HG02610 (cell line): Measurements from ENCODE around the gene TOM1L1.

Source experiments
- ATAC-seq: cut with Tn5 transposase; IDR thresholded peaks from one replicate; pipeline ENCODE4 v1.9.1; 2021; ENCODE audit warnings: mild to moderate bottlenecking, moderate library complexity; ENCODE audit not compliant: unreplicated experiment

TOM1L1 gene

DNA sequence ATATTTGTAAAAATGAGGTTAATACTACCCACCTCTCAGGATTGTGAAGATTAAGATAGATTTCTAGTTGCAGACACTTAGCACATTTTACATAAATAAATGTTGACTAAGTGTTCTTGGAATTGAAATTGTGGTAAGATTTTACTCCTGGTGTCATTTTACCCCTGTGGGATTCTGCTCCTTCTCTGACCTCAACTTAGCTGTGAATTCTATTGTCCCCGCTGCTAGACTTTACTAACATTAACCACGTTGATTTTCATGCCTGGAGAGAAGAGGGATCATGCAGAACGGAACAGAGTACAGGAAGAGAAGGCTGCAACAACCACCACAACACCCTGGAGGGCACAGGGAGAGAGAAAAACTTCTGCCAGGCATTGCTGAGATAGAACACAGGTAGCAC is 2.1 kb upstream of the TOM1L1 start:
- no peak for ATAC-seq

DNA sequence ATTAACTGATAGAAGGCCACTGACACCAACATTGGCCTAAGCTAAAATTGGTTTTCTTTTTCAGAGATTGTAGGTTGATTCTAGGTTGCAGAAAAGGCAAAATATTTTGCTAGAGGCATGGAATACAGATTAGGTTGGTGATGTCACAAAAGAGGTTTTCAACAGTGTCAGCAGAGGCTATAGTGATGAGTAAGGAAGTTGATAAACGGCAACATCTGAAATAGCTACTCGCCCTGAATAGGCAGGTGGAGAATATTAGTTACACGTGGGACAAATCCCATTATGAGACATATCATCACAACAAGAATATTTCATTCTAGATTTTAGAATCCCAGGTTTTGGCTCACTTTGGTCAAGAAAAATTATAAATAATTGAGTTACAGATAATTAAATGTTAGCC is 1.5 kb upstream of the TOM1L1 start:
- ATAC-seq = no peak

DNA sequence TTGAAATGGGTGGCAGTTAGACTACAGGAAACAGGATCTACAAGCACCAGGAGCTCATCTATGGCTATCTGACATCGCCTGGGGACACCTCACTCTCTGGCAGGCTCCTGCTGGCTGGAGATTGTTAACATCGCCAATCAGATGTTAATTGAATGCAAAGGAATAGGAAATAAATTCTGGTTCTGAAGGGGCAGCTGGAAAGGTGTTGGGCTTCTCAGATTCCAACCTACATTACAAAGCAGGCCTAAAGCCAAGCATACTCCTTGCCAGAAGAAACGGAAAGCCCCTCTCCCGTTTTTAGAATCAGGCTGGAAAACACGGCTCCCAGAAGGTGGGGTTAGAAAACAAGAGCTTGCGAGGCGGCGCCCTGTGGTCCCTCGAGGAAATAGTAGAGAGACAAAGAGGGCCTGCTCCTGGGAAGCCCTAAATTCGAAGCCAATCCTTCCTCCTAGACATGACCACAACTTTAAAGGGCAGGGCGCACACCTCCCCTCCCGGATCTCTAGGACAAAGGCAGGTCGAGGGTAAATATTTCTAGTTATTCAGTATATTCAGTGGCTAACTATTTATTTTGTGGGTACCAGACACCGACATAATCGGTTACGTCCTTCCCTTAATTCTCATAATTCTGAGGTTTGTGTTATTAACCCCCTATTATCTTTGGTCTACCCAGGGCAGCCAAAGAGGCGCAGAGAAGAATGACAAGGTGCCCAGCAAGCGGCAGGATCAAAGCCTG is 763 bp upstream of the TOM1L1 start:
- ATAC-seq = no peak

DNA sequence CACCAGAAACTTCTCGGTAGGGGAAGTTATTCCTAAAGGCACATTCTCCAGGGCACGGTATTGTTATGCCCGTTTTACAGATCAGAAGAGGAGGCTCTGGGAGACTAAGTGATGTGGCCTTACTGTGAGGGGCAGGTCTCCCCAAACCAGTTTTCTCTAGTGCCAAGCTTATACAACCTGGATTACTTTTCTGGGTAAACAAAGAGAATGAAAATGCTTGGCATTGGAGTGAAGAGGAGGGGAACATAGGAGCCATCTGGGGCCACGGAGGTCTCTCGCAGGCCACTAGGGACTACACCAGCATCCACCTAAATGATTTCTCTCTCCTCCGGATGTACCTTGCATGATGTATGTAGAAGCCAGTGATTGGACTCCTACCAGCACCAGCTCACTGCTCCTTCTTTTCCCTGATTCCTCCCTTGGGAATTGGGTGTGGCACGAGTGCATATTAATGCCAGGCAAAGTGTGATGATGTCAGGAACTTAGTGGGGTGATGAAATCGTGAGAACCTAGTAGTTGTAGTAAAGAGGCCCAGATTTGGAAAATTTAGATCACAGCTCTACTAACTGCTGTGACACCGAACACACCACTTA is 674 bp downstream of the TOM1L1 start:
- no peak for ATAC-seq

DNA sequence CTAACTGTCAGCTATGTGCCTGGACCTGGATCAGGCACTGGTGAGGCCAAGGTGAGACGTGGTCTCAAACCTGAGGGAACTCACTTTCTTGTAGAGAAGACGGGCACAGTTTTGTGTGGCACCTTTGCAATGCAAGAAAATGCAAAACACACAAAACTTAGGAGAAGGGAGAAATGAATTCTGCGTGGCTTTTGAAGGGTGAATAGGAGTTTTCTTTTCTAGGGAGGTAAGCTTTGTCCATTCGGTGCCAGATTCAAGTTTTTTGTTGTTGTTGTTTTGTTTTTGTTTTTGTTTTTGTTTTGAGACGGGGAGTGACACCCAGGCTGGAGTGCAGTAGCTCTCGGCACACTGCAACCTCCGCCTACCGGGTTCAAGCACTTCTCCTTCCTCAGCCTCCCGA is 1.4 kb downstream of the TOM1L1 start:
- ATAC-seq = no peak

DNA sequence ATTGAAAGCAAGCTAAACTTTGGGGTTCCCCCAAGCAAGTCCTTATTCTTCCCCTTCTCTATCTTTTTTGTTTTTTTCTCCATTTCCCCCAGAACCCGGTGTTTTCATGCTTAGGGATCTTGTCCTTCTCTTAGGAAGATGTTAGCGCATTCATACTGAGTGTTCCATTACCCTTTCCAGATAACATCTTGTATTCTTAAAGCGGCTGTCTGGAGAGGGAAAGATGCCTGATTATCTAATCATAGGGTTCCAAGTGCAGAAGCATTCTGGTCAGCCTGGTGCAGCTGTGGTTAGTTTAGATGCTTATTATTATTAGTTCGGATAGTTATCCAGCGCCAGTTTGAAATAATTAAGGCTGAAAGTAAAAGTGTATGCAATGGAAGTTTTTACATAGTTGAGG is 2.0 kb downstream of the TOM1L1 start:
- no peak for ATAC-seq

DNA sequence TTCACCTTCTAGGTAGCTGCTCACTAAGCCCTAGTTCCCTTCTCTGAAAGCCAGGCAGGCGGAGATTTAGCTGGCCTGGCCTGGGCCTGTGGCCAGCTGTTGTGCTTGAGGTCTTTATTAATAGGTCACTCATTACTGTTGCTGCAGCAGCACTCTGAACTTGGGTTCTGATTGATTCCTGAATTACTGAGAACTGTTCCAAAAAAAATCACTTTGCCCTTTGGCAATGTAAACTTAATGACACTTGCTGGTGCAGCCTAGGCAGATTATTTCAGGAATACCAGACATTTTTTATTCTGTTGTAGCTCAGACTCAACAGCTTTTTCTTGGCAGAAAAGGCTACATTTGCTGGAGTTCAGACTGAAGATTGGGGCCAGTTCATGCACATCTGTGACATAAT is 2.7 kb downstream of the TOM1L1 start:
- ATAC-seq = no peak

DNA sequence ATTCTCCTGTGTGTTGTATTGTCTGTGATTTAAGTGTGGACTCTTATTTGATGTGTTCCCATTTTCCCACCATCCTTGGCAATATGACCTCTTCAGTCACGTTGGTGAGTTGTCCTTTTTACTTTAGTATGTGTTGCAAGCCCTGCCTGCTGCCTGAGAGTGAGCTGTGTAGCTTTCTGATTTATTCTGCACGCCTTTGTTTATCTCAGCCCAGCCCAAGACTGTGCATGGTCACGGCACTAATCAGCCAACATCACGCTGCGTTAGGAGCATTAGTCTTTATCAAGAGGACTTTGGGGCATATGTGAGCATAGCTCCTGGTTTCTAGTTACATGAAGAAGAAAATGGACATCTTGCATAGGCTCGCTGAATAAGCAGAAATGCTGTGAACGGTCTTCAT is 6.0 kb downstream of the TOM1L1 start:
- no peak for ATAC-seq

DNA sequence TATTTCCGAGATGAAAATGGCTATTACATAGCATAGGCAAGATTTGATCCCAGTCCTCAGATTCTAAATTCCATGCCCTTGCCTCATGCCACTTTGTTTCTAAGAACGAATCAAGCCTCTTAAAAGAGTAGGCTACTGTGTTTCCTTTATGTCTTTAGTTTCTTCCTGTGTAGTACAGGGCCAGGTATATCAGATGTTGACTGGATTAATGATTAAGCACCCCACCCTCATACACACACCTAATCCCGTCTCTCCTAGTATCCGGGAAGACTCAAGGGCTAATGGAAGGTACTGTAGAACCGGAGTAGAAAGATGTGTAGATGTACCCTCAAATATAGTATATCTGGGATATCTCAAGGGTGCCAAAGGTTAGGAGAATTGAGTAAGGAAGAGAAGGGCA is 6.7 kb downstream of the TOM1L1 start:
- no peak for ATAC-seq

DNA sequence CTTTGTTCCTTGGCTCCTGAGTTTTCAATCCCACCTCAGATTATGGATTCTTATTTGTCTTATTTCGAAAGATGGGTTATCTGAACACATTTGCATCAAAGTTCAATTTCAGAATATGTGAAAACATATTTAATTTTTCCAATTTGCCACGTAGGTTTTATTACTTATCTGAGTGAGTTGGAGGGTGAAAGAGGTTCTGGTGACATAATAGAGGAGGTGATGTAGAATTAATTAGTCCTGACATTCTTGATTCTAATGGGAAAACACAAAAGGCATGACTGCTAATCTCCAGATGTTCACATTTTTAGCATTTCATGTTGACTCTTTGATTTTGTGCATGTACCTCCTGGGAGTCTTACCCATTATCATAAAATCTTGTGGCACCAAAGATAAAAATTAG is 9.1 kb downstream of the TOM1L1 start:
- ATAC-seq = no peak

DNA sequence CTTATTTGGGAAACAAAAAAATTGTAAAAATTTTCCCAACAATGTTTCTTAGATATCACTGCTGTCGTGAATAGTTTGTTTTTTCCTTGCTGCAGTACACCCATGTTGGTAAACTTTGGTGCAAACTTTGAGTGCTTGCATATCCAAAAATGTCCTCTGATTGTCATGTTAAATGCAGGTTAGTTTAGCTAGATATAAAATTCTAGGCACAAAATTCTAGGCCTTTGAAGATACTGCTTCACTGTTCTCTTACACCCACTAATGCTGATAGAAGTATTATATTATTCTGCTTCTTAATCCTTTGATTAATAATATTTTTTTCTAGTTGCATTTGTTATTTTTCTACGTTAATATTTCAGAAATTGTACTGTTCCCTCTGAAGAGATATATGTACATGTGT is 16.1 kb downstream of the TOM1L1 start:
- no peak for ATAC-seq

DNA sequence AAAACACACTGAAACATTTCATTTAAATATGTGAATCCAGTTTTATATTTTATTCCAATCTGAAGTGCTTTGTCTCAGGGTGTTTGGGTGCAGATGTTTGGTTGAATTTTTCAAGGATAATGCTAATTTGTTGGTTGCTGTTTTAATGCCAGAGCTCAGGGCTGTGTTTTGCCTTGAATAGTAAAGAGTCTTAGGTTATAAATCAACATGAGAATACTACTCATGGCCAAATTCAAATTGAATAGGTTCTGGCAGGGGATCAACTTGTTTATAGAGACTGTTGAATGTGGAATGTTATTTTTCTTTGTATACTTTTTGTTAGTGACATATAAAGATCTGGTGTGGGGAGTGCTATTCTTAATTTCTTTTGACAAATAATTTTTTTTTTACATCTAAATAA is 18.8 kb downstream of the TOM1L1 start:
- no peak for ATAC-seq

DNA sequence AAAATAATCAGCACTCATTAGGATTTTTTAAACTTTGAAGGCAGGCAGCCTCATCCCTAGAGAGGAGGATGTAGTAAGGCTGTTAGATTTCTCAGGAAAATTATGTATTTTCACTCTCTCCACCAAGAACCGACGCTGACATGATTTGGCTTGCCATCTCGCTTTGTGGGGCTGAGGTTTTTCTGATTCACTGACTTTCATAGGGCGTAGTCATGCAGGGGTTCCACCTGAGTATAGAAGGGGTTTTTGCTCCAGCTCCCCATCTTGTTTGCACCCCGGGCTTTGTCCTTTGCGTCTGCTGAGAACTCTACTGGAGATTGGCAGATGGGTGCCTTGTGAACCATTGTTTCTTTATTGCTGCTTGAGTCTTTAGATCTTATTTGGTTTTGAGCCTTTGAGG is 20.2 kb downstream of the TOM1L1 start:
- ATAC-seq = peak; percentile 40

DNA sequence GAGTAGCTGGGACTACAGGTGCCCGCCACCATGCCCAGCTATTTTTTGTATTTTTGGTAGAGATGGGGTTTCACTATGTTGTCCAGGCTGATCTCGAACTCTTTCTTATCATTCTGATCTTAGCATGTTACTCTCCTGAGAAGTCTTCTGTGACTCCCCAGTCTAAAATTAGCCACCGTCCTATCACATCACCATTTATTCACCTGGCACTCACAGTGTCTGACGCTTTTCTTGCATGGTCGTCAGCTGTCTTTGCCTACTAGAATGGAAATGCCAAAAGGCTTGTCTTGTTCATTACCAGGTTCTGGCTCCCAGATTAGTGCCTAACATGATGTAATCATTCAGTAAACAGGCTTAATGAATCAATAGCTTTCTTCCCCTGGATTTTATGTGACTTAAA is 23.8 kb downstream of the TOM1L1 start:
- ATAC-seq = no peak

DNA sequence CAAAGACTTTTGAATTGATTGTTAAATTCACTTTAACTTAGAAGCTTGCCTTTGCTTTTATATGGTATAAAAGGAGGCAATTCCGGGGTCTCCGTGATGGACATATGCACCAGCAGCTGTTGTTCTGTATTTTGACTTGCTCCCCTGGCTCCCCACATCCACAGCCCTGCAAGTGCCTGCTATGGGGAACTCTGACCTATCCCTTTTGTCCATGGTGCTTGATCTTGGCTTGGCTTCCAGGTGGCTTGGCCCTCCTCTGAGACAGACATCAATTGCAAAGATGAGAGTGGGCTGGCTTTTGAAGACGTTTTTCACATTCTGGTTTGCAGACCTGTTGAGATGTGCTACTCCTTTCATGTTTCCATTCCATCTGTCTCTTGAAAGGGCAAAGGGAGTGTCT is 26.9 kb downstream of the TOM1L1 start:
- no peak for ATAC-seq

DNA sequence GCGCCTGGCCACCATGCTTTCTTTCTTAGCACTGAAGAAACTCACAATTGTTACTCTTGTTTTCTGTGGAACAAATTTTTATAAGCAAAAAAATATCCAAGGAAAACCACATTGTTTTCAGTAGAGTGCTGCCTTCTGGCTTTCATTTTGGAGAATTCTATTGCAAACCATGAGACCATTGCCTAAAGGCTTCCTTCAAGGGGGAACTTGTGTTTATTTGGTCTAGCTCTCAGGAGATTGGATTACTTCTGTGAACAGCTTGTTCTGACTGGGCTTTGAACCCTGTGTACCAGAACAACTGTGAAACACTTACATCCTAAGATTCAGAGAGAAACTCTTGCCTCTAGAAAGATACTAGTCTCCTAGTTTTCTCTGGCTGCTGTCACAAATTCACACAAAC is 32.1 kb downstream of the TOM1L1 start:
- ATAC-seq = no peak

DNA sequence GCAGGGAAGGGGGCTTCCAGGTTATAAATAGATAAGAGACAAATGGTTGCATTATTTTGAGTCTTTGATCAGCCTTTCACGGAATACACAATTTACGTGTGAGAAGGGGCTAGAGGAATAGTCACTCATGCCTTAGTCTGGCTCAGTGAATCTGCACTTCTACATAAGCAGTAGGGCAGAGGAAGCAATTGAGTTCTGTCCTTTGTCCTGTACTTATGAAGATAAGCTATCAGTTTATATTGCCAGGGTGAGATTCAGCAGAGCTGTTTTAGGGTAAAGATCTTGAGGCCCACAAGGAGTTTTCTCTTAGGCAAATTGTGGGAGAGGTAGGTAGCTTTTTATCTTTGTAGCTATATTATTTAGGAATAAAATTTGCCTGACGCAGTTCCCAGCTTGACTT is 33.3 kb downstream of the TOM1L1 start:
- no peak for ATAC-seq

DNA sequence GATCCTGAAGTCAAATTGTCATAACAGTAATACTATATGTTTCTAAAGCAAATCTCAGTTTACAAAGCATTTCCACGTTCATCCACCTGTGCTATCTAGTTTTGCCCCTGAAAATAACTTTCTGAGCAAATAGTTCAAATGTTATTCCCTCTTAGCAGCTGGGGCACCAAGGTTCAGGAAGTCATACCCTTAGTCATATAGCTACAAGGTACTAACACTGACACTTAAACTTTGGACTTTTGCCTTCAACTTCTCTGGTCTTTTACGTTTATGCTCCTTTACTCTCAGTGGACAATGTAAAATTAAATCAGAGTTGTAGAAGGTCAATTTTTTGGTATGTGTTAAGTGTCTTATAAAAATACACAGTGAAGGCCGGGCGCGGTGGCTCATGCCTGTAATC is 34.8 kb downstream of the TOM1L1 start:
- ATAC-seq = no peak

DNA sequence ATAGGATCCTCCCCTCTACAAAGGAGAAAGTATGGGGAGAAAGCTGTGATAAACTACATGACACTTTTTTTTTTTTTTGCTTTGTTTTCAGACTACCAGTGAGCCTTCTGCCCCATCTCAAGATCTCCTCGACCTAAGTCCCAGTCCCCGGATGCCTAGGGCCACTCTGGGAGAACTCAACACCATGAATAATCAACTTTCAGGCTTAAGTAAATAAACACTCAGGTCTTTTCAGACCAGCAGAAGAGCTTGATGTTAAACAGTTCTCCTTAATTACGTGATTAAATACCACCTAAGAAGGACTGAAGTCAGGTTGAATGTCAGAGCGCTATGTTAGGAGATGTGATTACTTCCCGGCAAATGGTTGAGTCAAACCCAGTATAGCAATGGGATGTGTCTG is 36.4 kb downstream of the TOM1L1 start:
- ATAC-seq = no peak

DNA sequence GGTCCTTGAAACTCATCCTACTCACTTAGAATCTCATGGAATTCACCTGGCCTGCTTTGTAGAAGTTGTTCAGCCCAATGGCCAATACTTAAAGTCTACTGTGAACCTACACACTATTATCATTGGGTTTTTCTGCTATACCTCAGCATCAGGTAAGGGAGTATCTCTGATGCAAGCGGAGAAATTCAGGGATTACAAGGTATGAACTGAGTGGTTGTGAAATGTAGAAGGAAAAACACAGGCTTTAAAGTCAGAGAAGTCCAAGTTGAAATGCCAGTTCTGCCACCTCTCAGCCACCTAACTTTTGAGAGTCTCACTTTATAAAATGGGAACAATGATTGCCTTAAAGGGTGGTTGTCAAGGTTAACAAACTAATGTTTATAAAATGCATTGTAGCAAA is 36.8 kb downstream of the TOM1L1 start:
- no peak for ATAC-seq

DNA sequence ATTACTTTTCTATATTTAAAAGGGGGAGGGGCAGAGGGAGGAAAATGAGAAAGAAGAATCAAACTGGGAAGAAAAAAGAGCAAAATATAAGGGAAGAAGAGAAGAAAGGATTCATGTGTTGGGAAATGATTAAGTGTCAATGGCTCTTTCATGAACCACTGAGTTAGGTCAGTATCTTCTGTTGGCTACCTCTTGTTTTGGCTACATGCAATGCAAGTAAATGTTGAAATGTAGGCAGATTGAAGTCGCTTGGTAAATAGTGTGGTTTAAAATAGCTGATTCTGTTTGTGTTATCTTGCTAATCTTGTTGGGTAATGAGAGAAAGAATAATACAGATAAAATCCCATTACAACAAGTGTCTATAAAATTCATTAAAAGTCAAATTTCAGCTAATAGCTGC is 40.6 kb downstream of the TOM1L1 start:
- no peak for ATAC-seq

DNA sequence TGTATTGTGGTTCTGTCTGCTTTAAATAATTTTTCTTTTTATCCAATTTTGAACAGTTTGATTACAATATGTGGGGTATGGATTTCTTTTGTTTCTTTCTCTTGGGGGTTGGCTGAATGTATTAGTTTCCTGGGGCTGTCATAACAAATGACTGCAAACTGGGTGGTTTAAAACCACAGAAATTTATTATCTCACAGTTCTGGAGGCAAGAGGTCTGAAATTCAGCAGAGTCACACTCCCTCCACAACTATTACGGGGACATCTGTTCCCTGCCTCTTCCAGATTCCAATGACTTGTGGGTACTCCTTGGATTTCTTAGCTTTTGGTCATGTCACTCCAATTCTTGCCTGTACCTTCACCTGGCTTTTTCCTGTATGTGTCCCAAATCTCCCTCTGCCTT is 44.1 kb downstream of the TOM1L1 start:
- no peak for ATAC-seq

DNA sequence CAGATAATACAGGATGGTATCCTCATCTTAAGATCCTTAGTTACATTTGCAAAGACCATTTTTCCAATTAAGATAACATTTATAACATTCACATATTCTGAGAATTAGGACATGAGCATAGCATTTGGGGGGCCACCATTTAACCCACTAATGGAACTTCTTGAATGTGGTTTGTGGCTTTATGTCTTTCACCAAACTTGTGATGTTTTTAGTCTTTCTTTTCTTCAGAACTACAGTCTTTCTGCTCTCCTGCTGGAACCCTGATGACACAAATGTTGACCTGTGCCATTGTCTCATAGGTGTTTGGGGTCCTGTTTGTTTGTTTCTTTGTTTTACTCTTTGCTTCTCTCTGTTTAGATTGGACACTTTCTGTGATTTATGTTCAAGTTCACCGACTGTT is 44.6 kb downstream of the TOM1L1 start:
- ATAC-seq = no peak
